Left lung (tissue), 10 donors: ENCODE results near the gene PPIL1. TPM values are rescaled to one million over a fixed set of nuclear protein-coding genes. Genes with fewer than 3 reads are reported as not detected.

Source experiments
- ATAC-seq: fragments of 200-7000 bp; cut with Tn5 transposase; one replicate; pipeline ENCODE4 v1.9.1; 2020; ENCODE audit warnings: moderate library complexity
- DNase-seq, 4 donors: peaks; one replicate each; pipeline ENCODE4 v3.0.0-alpha.2; 2013 to 2020
- H3K27ac ChIP-seq, 2 donors: fragments of 200-600 bp; sonication (generic) in 1 of 2; one replicate each; pipeline versions ENCODE4 v1.5.0 to v1.8.0; 2020 to 2021
- H3K27me3 ChIP-seq, 2 donors: fragments of 200-600 bp; sonication (generic) in 1 of 2; one replicate each; pipeline versions ENCODE4 v1.5.0 to v1.8.0; 2020 to 2021
- H3K36me3 ChIP-seq, 2 donors: fragments of 200-600 bp; sonication (generic) in 1 of 2; one replicate each; pipeline versions ENCODE4 v1.5.0 to v1.8.0; 2020 to 2021
- H3K4me1 ChIP-seq, 2 donors: fragments of 200-600 bp; one replicate each; pipeline ENCODE4 v1.8.0; 2021
- H3K4me3 ChIP-seq, 2 donors: fragments of 200-600 bp; sonication (generic) in 1 of 2; one replicate each; pipeline versions ENCODE4 v1.5.0 to v1.8.0; 2020 to 2021; ENCODE audit warnings: mild to moderate bottlenecking in 1 of 2
- H3K9me3 ChIP-seq, 2 donors: fragments of 200-600 bp; sonication (generic) in 1 of 2; one replicate each; pipeline versions ENCODE4 v1.5.0 to v1.8.0; 2020 to 2021
- intact Hi-C, 2 donors: fragments of 100-400 bp; cut with DNase I; formaldehyde crosslinking; loops; one replicate each; pipeline versions ENCODE4 v1.11.2 to v1.14.2; 2022
- polyA plus RNA-seq, 6 donors: library from polyadenylated mRNA; unstranded; fragments of 120-200 nt; gene quantifications; one replicate each; pipeline ENCODE4 v1.2.1, GENCODE V29; 2013; ENCODE audit not compliant: insufficient read length in 6 of 6
- total RNA-seq, 2 donors: library from RNA; stranded (reverse); fragmentation: NEBNext Ultra II Directional; extraction: Animal tissue kit (Norgen Biotek cat#: 25700); gene quantifications; one replicate each; pipeline ENCODE4 v1.2.1, GENCODE V29; 2021
- TF ChIP-seq, protein P1 (sequence below), 2 donors: fragments of 200-600 bp; sonication (generic) in 1 of 2; IDR thresholded peaks; one replicate each; pipeline versions ENCODE4 v1.5.0 to v1.8.0; 2021; ENCODE audit warnings: antibody characterized with exemption in 2 of 2
- donor health status: DM: no; HTN: yes; CAD: no.
- donor health status: DM: no; HTN: no; CAD: no.

The PPIL1 gene
- total and polyA plus RNA-seq, 8 donors = 19.6 to 45.3 (median 34.5) TPM

- no peak overlapping the region for H3K4me3 ChIP-seq
These were observed 38.0 kb upstream of the PPIL1 start for GRCh38 chr6:36912586-36912985.

GRCh38 chr6:36912030-36912454, 37.4 kb upstream of the PPIL1 start:
- ATAC-seq (no peak), DNase-seq (no peak)
- TF ChIP-seq, protein P1, sequence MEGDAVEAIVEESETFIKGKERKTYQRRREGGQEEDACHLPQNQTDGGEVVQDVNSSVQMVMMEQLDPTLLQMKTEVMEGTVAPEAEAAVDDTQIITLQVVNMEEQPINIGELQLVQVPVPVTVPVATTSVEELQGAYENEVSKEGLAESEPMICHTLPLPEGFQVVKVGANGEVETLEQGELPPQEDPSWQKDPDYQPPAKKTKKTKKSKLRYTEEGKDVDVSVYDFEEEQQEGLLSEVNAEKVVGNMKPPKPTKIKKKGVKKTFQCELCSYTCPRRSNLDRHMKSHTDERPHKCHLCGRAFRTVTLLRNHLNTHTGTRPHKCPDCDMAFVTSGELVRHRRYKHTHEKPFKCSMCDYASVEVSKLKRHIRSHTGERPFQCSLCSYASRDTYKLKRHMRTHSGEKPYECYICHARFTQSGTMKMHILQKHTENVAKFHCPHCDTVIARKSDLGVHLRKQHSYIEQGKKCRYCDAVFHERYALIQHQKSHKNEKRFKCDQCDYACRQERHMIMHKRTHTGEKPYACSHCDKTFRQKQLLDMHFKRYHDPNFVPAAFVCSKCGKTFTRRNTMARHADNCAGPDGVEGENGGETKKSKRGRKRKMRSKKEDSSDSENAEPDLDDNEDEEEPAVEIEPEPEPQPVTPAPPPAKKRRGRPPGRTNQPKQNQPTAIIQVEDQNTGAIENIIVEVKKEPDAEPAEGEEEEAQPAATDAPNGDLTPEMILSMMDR (IDR thresholded peaks at IDR 0.05) = no peak
- no peak overlapping the region for H3K4me3 ChIP-seq
- peaks cover 15 to 32% of the 10 kb centered on the region in 2 donors for H3K4me1 ChIP-seq
- no peak overlapping the region for H3K27ac ChIP-seq
- no peaks in the 10 kb centered on the region for H3K9me3 ChIP-seq
- intact Hi-C loops = no loop called here
- H3K36me3 ChIP-seq = peaks cover 0 to 66% of the 10 kb centered on the region in 2 donors
- H3K27me3 ChIP-seq = no peaks in the 10 kb centered on the region

More at GRCh38 chr6:36912586-36912985, 38.0 kb upstream of the PPIL1 start:
- no peak overlapping the region for H3K27ac ChIP-seq
- H3K36me3 ChIP-seq = peaks cover 0 to 72% of the 10 kb centered on the region in 2 donors
- H3K9me3 ChIP-seq = no peaks in the 10 kb centered on the region
- no peaks in the 10 kb centered on the region for H3K27me3 ChIP-seq
- intact Hi-C loops = no loop called here
- ATAC-seq (no peak), DNase-seq (no peak)
- TF ChIP-seq, protein P1 (IDR thresholded peaks at IDR 0.05) = no peak
- peaks cover 15 to 30% of the 10 kb centered on the region in 2 donors for H3K4me1 ChIP-seq

DNA sequence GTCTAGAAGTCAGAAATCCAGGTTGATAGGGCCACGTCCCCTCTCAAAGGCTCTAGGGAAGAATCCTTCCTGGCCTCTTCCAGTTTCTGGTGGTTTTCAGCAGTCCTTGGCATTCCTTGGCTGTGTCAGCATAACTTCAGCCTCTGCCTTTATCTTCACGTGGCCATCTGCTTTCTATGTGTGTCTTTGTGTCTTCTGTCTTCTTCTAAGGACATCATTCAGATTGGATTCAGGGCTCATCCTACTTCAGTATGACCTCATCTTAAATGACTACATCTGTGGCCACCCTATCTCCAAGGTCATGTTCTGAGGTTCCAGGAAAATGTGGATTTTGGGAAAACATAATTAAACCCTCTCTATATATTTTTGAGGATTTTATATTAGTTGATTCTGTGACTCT, 34.1 kb upstream of the PPIL1 start:
- peak; percentile 15 for ATAC-seq
- TF ChIP-seq, protein P1 (IDR thresholded peaks at IDR 0.05) = no peak
- Histone ChIP-seq H3K4me1 (peaks cover 4 to 34% of the 10 kb centered on the region in 2 donors), H3K27me3 (no peaks in the 10 kb centered on the region), H3K9me3 (no peaks in the 10 kb centered on the region), H3K36me3 (peaks cover 0 to 61% of the 10 kb centered on the region in 2 donors), H3K4me3 (no peak overlapping the region), H3K27ac (no peak overlapping the region)
- intact Hi-C loops = no loop called here
- DNase-seq = no peak

DNA sequence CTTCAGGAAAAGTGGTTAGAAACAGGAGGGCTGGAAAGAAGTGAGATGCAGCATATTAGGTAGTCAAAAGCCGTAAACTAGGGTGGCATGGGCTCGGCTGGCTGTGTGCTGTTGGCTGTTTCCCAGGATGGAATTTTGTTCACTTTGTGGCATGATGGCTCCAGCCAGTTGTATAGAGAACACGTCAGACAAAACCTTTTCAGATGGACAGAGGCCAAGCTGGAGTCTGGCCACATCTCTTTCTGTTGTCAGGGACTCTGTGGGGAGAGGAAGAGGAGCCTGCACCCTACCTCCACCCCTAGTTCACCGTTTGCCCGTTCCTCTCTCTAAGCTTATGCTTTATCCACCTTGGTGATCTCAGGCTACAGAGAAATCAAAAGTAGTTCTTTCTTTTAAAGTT, 33.2 kb upstream of the PPIL1 start:
- no peaks in the 10 kb centered on the region for H3K27me3 ChIP-seq
- H3K27ac ChIP-seq = peak overlapping the region; percentile 35 to 53

GRCh38 chr6:36906539-36907325, 32.1 kb upstream of the PPIL1 start:
- Histone ChIP-seq H3K4me1 (peaks cover 0 to 29% of the 10 kb centered on the region in 2 donors), H3K4me3 (no peak overlapping the region), H3K36me3 (peaks cover 0 to 64% of the 10 kb centered on the region in 2 donors), H3K27ac (peak overlapping the region; percentile 35 to 53), H3K9me3 (no peaks in the 10 kb centered on the region), H3K27me3 (no peaks in the 10 kb centered on the region)
- DNase-seq (peak in 2 of 4 donors; percentile 77 to 79), ATAC-seq (peak; percentile 89)
- intact Hi-C loops = no loop called here
- TF ChIP-seq, protein P1 (IDR thresholded peaks at IDR 0.05) = no peak

More for the DNA sequence above, 33.2 kb upstream of the PPIL1 start:
- Histone ChIP-seq H3K4me1 (peaks cover 4 to 34% of the 10 kb centered on the region in 2 donors), H3K4me3 (no peak overlapping the region), H3K9me3 (no peaks in the 10 kb centered on the region), H3K36me3 (peaks cover 0 to 64% of the 10 kb centered on the region in 2 donors)
- intact Hi-C loops = no loop called here
- peak; percentile 77 for ATAC-seq
- peak in 2 of 4 donors; percentile 49 to 53 for DNase-seq
- TF ChIP-seq, protein P1 (IDR thresholded peaks at IDR 0.05) = no peak
